HAP-1 (cell line): Measurements from ENCODE around the gene RADIL.
A peak's percentile ranks its signal among the peaks of the same experiment; 100 is the strongest.

ENCODE experiments used
- DNase-seq, 2 experiments: peaks; one replicate each; pipeline ENCODE4 v3.0.0-alpha.2; 2016 to 2020; ENCODE audit warnings: low spot score in 2 of 2
- H3K27me3 ChIP-seq: fragments of 250-450 bp; sonication (Bioruptor Pico); 2 replicates; pipeline ENCODE4 v1.5.1; 2020; ENCODE audit warnings: low read depth, mild to moderate bottlenecking, moderate library complexity
- H3K36me3 ChIP-seq: fragments of 250-450 bp; sonication (Bioruptor Pico); replicated peaks from 2 replicates; pipeline ENCODE4 v1.5.1; 2020; ENCODE audit warnings: mild to moderate bottlenecking
- H3K4me1 ChIP-seq: fragments of 250-450 bp; sonication (Bioruptor Pico); 2 replicates; pipeline ENCODE4 v1.5.1; 2020; ENCODE audit warnings: mild to moderate bottlenecking
- H3K4me3 ChIP-seq: fragments of 250-450 bp; sonication (Bioruptor Pico); 2 replicates; pipeline ENCODE4 v1.5.1; 2020; ENCODE audit warnings: mild to moderate bottlenecking, moderate library complexity
- H3K9me3 ChIP-seq: fragments of 250-450 bp; sonication (Bioruptor Pico); 2 replicates; pipeline ENCODE4 v1.5.1; 2020; ENCODE audit warnings: mild to moderate bottlenecking, moderate library complexity
- in situ Hi-C: fragments of 300-500 bp; cut with MboI; formaldehyde crosslinking; loops from 3 replicates; pipeline ENCODE4 v1.14.3; 2020; ENCODE audit warnings: low sequenced_read_pairs, inconsistent platforms, mixed read lengths

Gene RADIL, protein sequence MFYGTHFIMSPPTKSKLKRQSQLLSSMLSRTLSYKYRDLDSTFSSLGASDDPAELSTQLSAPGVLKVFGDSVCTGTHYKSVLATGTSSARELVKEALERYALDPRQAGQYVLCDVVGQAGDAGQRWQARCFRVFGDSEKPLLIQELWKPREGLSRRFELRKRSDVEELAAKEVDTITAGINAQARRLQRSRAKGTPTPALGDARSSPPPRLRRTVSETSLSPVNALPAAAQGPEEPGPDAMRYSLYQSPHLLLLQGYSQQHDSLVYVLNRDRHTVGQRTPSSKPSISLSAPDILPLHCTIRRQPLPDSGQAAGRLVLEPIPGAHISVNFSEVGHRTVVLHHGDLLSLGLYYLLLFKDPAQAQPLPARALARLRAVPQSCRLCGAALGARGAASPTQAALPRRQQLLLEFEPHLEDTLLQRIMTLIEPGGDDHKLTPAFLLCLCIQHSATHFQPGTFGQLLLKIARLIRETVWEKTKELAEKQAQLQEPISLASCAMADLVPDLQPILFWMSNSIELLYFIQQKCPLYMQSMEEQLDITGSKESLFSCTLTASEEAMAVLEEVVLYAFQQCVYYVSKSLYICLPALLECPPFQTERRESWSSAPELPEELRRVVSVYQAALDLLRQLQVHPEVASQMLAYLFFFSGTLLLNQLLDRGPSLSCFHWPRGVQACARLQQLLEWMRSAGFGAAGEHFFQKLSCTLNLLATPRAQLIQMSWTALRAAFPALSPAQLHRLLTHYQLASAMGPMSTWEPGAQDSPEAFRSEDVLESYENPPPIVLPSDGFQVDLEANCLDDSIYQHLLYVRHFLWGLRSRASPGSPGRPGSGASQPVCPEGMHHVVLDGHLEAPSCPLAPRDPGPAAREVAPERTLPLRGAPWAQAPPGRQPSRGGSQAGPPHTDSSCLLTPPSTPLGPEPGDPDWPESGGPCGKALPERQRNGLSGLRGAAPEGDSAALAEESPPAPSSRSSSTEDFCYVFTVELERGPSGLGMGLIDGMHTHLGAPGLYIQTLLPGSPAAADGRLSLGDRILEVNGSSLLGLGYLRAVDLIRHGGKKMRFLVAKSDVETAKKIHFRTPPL

GRCh38 chr7:4883372-4884144, at the start of gene RADIL:
RADIL (minus strand) TSS chr7:4883716; CDS start chr7:4878139, 5,577 bp downstream.
- peak within 1 kb of the TSS; percentile 49 for H3K4me3 ChIP-seq
- H3K36me3 ChIP-seq, result no peaks in the 10 kb centered on the region
- H3K27me3 ChIP-seq, result no peaks in the 10 kb centered on the region
- H3K4me1 ChIP-seq, result peaks cover 4% of the 10 kb centered on the region; the same call in 1 of the 2 replicates
- in situ Hi-C loops, result no loop called here
- no peaks in the 10 kb centered on the region for H3K9me3 ChIP-seq
- peak; percentile 86 to 98 for DNase-seq

GRCh38 chr7:4931943-4932342, 48.4 kb upstream of the RADIL start:
- in situ Hi-C loops, result no loop called here
- no peaks in the 10 kb centered on the region for H3K36me3 ChIP-seq
- no peaks in the 10 kb centered on the region for H3K9me3 ChIP-seq
- peak in 1 of 2 experiments; percentile 34 for DNase-seq
- no peaks in the 10 kb centered on the region for H3K4me1 ChIP-seq
- no peaks in the 10 kb centered on the region for H3K27me3 ChIP-seq
- no peak overlapping the region for H3K4me3 ChIP-seq

DNA sequence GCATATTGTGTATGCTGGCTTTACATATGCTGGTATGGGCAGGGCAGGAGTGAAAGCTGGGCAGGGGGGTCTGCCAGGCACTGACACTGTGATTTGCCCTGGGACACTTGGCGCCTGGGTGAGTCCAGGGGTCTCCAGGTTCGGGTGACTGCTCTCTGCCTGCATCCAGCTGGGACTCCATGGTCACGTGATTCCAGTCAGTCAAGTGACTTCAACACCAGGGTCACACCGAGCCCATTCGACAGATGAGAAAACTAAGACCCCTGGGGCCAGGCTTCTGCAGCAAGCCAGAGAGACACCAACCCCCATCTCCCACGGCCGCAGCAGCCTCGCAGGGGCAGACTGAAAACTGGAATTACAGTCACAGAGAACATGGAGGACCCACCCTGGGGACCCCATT, 45.5 kb upstream of the RADIL start:
- no peaks in the 10 kb centered on the region for H3K4me1 ChIP-seq
- no peak overlapping the region for H3K4me3 ChIP-seq
- no peaks in the 10 kb centered on the region for H3K9me3 ChIP-seq
- 0 out of 2 replicates have a peak, but pooled peaks cover 2% of the 10 kb centered on the region for H3K27me3 ChIP-seq
- no peaks in the 10 kb centered on the region for H3K36me3 ChIP-seq
- DNase-seq, result no peak
- in situ Hi-C loops, result no loop called here

DNA sequence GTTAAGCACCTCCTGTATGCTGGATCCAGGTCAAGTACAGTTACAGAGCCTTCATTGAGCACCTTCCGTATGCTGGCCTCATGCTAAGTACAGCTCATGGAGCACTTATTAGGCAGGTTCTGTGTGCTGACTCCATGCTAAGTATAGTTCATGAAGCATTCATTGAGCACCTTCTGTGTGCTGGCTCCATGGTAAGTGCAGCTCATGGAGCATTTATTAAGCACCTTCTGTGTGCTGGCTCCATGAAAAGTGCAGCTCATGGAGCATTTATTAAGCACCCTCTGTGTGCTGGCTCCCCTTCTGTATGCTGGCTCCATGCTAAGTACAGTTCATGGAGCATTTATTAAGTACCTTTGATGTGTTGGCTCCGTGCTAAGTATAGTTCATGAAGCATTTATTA, 44.9 kb upstream of the RADIL start:
- in situ Hi-C loops, result no loop called here
- Histone ChIP-seq H3K27me3 (0 out of 2 replicates have a peak, but pooled peaks cover 2% of the 10 kb centered on the region), H3K36me3 (no peaks in the 10 kb centered on the region), H3K4me3 (no peak overlapping the region), H3K4me1 (no peaks in the 10 kb centered on the region), H3K9me3 (no peaks in the 10 kb centered on the region)
- no peak for DNase-seq

GRCh38 chr7:4919969-4920766, 36.7 kb upstream of the RADIL start:
- no peak for DNase-seq
- Histone ChIP-seq H3K36me3 (no peaks in the 10 kb centered on the region), H3K4me3 (no peak overlapping the region), H3K27me3 (no peaks in the 10 kb centered on the region), H3K4me1 (no peaks in the 10 kb centered on the region), H3K9me3 (no peaks in the 10 kb centered on the region)
- in situ Hi-C loops, result no loop called here

DNA sequence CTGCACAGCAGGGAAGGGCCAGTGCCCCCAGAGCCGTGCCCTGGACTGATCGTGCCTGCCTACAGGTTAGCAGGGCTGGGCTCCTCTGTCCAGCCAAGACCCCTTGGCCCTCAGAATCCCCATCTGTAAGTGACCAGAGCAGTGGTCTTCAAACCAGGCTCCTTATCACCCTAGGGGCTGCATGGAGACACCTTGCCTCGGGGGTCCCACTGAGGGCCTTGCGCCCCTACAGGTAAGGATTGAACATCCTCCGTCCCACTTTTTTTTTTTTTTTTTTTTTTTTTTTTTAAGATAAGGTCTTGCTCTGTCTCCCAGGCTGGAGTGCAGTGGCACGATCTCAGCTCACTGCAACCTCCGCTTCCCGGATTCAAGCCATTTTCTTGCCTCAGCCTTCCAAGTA, 32.6 kb upstream of the RADIL start:
- DNase-seq, result no peak
- no peaks in the 10 kb centered on the region for H3K4me1 ChIP-seq
- H3K9me3 ChIP-seq, result no peaks in the 10 kb centered on the region
- H3K36me3 ChIP-seq, result no peaks in the 10 kb centered on the region
- in situ Hi-C loops, result no loop called here
- H3K4me3 ChIP-seq, result no peak overlapping the region
- no peaks in the 10 kb centered on the region for H3K27me3 ChIP-seq

DNA sequence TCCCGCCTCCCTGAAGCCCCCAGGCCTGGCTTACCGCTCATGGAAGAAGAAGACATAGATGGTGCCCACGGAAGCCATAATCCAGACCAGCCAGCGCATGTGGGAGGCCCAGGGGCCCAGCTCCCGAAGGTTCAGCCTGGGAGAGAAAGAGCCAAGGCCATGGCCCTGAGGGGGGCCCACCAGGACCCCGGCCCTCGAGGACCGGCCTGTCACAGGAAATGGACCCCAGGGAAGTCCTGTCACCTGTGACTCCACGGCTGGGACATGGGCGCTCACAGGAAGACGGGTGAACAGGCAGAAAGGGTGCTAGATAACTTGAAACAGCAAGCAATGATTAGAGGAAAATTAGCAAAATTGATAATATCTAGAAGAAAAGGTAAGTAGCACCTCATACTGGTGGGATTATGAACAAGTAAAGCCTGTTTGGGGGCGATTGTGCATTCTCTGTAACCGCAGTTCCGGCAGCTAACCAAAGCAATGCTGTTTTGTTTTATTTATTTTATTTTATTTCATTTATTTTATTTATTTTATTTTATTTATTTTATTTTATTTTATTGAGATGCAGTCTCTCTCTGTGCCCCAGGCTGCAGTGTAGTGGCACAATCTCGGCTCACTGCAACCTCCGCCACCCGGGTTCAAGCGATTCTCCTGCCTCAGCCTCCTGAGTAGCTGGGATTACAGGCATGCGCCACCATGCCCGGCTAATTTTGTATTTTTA, 27.8 kb upstream of the RADIL start:
- DNase-seq, result no peak
- Histone ChIP-seq H3K36me3 (no peaks in the 10 kb centered on the region), H3K4me3 (no peak overlapping the region), H3K27me3 (no peaks in the 10 kb centered on the region), H3K9me3 (no peaks in the 10 kb centered on the region), H3K4me1 (no peaks in the 10 kb centered on the region)
- in situ Hi-C loops, result no loop called here

DNA sequence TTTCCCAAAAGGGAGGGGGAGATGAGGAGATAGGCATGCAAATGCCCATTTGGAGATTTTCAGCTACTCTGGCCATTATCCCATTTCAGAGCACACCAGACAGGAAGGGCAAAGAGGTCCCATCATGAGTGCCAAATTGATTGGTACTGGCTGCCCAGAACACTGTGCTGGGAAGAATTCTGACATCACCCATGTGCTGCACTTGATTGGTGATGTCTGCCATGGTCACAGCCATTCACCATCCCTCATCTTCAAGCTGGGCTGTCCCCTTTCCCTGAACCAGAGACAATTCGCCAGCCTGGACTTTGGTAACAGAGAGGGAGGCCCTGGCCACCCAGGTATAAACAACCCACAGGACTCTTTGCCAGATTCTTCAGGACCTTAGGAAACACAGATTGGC, 23.2 kb upstream of the RADIL start:
- Histone ChIP-seq H3K27me3 (no peaks in the 10 kb centered on the region), H3K4me1 (no peaks in the 10 kb centered on the region), H3K4me3 (no peak overlapping the region), H3K36me3 (no peaks in the 10 kb centered on the region), H3K9me3 (no peaks in the 10 kb centered on the region)
- in situ Hi-C loops, result no loop called here
- no peak for DNase-seq

- H3K9me3 ChIP-seq, result no peaks in the 10 kb centered on the region
- in situ Hi-C loops, result no loop called here
- no peak overlapping the region for H3K4me3 ChIP-seq
- H3K36me3 ChIP-seq, result no peaks in the 10 kb centered on the region
- no peak for DNase-seq
- H3K27me3 ChIP-seq, result no peaks in the 10 kb centered on the region
- no peaks in the 10 kb centered on the region for H3K4me1 ChIP-seq
Measured at GRCh38 chr7:4905171-4905570, 21.7 kb upstream of the RADIL start.

GRCh38 chr7:4904346-4904745, 20.8 kb upstream of the RADIL start:
- H3K9me3 ChIP-seq, result no peaks in the 10 kb centered on the region
- in situ Hi-C loops, result no loop called here
- DNase-seq, result no peak
- no peaks in the 10 kb centered on the region for H3K36me3 ChIP-seq
- H3K27me3 ChIP-seq, result no peaks in the 10 kb centered on the region
- no peak overlapping the region for H3K4me3 ChIP-seq
- H3K4me1 ChIP-seq, result no peaks in the 10 kb centered on the region

- no peak for DNase-seq
- Histone ChIP-seq H3K36me3 (no peaks in the 10 kb centered on the region), H3K9me3 (no peaks in the 10 kb centered on the region), H3K4me3 (no peak overlapping the region), H3K27me3 (no peaks in the 10 kb centered on the region; the same call in 1 of the 2 replicates), H3K4me1 (no peaks in the 10 kb centered on the region)
- in situ Hi-C loops, result no loop called here
Measured at GRCh38 chr7:4895766-4896165, 12.2 kb upstream of the RADIL start.

GRCh38 chr7:4894482-4894881, 11.0 kb upstream of the RADIL start:
- H3K4me3 ChIP-seq, result no peak overlapping the region
- H3K4me1 ChIP-seq, result no peaks in the 10 kb centered on the region
- DNase-seq, result no peak
- no peaks in the 10 kb centered on the region for H3K36me3 ChIP-seq
- H3K9me3 ChIP-seq, result no peaks in the 10 kb centered on the region
- H3K27me3 ChIP-seq, result no peaks in the 10 kb centered on the region; the same call in 1 of the 2 replicates
- in situ Hi-C loops, result no loop called here
